HG02678 (cell line): Measurements from ENCODE around the gene KIF4A.

ENCODE experiments used
- ATAC-seq: cut with Tn5 transposase; IDR thresholded peaks from one replicate; pipeline ENCODE4 v1.9.1; 2021; ENCODE audit warnings: mild to moderate bottlenecking, moderate library complexity; ENCODE audit not compliant: unreplicated experiment

Gene KIF4A

GRCh38 chrX:70437921-70438665 lies 148.2 kb downstream of the KIF4A start:
- no peak for ATAC-seq

- ATAC-seq: no peak
These were observed 149.1 kb downstream of the KIF4A start for GRCh38 chrX:70439016-70439415.

- ATAC-seq: no peak
These were observed 152.3 kb downstream of the KIF4A start for GRCh38 chrX:70442224-70442623.

- ATAC-seq: peak; percentile 52
These were observed 154.5 kb downstream of the KIF4A start, which contains the start of gene DLG3 for GRCh38 chrX:70444326-70444945. Gene DLG3 (plus strand): TSS chrX:70444835. CDS start chrX:70445202, 367 bp downstream.

- ATAC-seq: no peak
These were observed 155.2 kb downstream of the KIF4A start for GRCh38 chrX:70444946-70445656.

- ATAC-seq: no peak
These were observed 156.0 kb downstream of the KIF4A start for GRCh38 chrX:70445951-70446350.

GRCh38 chrX:70446380-70447350 lies 156.8 kb downstream of the KIF4A start:
- ATAC-seq: no peak

- ATAC-seq: no peak
These were observed 159.6 kb downstream of the KIF4A start for GRCh38 chrX:70449457-70449966.

GRCh38 chrX:70452143-70452733 lies 162.3 kb downstream of the KIF4A start:
- ATAC-seq: peak; percentile 55

GRCh38 chrX:70453024-70453618 lies 163.2 kb downstream of the KIF4A start:
- ATAC-seq: no peak

GRCh38 chrX:70454441-70455365 lies 164.8 kb downstream of the KIF4A start:
- ATAC-seq: peak; percentile 44

GRCh38 chrX:70455366-70456202 lies 165.7 kb downstream of the KIF4A start:
- ATAC-seq: peak; percentile 23

GRCh38 chrX:70456256-70456655 lies 166.4 kb downstream of the KIF4A start:
- peak; percentile 26 for ATAC-seq

- ATAC-seq: no peak
These were observed 171.1 kb downstream of the KIF4A start for GRCh38 chrX:70461026-70461425.

GRCh38 chrX:70464051-70464450 lies 174.1 kb downstream of the KIF4A start:
- no peak for ATAC-seq

- ATAC-seq: no peak
These were observed 177.1 kb downstream of the KIF4A start for GRCh38 chrX:70466968-70467367.

- ATAC-seq: no peak
These were observed 178.8 kb downstream of the KIF4A start for GRCh38 chrX:70468709-70469108.
